Left colon (tissue), 2 donors: ENCODE results near the gene PGAP3. TPM values are rescaled to one million over a fixed set of nuclear protein-coding genes. Genes with fewer than 3 reads are reported as not detected.

ENCODE experiments used
- microRNA-seq, 2 donors: library from miRNA; unstranded; fragments of <30 nt; microRNA quantifications; one replicate each; pipeline versions ENCODE4 v1.1.0 to v1.2.0, GENCODE V29; 2020
- total RNA-seq, 2 donors: library from RNA; stranded (reverse); fragmentation: NEBNext Ultra II Directional; extraction: Animal tissue kit (Norgen Biotek cat#: 25700); gene quantifications; one replicate each; pipeline ENCODE4 v1.2.1, GENCODE V29; 2021
- donor health status: DM: no; HTN: no; CAD: no.
- donor health status: DM: yes; HTN: yes; CAD: no.

Gene PGAP3
- total RNA-seq, 2 donors from 2014 or later: 46.1 to 56.1 TPM

Small RNA genes within 50 kb of the gene (microRNA-seq; reads per million reads assigned to microRNA genes)
- gene MIR4728: 1.4 to 1.6 reads per million in 2 donors

Other genes with a start within 250 kb of the PGAP3 start
- 10 to 100 TPM; 25.3 to 28.3 TPM for gene MED1, start 236.8 kb downstream of the PGAP3 start, total RNA-seq
- 10 to 100 TPM; 45.0 to 57.9 TPM for gene CDK12, start 226.6 kb downstream of the PGAP3 start, total RNA-seq
- gene NEUROD2, start 80.1 kb downstream of the PGAP3 start, total RNA-seq: under 1 TPM in 1 of 2 donors, not detected in 1; 0.12 TPM
- 100 to 1,000 TPM; 259 to 404 TPM for gene PPP1R1B, start 61.1 kb downstream of the PGAP3 start, total RNA-seq
- gene STARD3, start 50.9 kb downstream of the PGAP3 start, total RNA-seq: 10 to 100 TPM; 37.2 to 44.3 TPM
- gene TCAP, start 22.7 kb downstream of the PGAP3 start, total RNA-seq: under 1 TPM; 0.43 to 0.50 TPM
- gene PNMT, start 19.6 kb downstream of the PGAP3 start, total RNA-seq: 1 to 10 TPM in 1 of 2 donors, under 1 TPM in 1; 0.73 to 1.0 TPM
- 100 to 1,000 TPM; 178 to 179 TPM for gene ERBB2, start 12.0 kb upstream of the PGAP3 start, total RNA-seq
- gene MIEN1, start 42.5 kb upstream of the PGAP3 start, total RNA-seq: 10 to 100 TPM; 66.5 to 85.6 TPM
- 10 to 100 TPM; 18.2 to 27.7 TPM for gene GRB7, start 49.9 kb upstream of the PGAP3 start, total RNA-seq
- gene IKZF3, start 176.3 kb upstream of the PGAP3 start, total RNA-seq: 1 to 10 TPM; 1.7 to 4.9 TPM
- gene ZPBP2, start 180.1 kb upstream of the PGAP3 start, total RNA-seq: not detected
- 100 to 1,000 TPM in 1 of 2 donors, 10 to 100 TPM in 1; 91.4 to 116 TPM for gene GSDMB, start 230.6 kb upstream of the PGAP3 start, total RNA-seq
- gene ORMDL3, start 239.5 kb upstream of the PGAP3 start, total RNA-seq: 10 to 100 TPM; 63.4 to 68.8 TPM
- not detected for gene LRRC3C, start 239.7 kb upstream of the PGAP3 start, total RNA-seq